ENCODE measurements around the gene NUP160. TPM values are rescaled to one million over a fixed set of nuclear protein-coding genes. Genes with fewer than 3 reads are reported as not detected.

Gene NUP160
- total RNA-seq, 1 donor, result 33.1 TPM

DNA sequence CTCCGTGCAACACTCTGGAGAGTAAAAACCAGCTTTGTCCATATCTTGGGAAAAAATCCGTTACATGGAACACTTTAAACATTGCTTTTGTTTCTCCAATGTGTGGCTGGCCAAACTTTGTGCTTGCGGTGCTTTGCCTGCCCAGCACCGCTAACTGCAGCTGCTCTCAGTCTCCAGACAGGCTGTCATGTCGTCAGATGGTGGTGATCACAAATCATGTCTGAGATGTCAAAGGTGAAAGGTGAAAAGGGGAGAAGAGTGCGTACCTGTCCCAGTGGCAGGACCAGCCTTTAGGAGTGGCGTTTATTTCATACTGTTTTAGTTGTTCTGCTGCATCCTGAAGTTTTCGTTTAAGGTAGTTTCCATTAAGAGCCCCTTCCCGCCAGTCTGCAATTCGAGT is 115.9 kb downstream of the NUP160 start:
- no peaks in the 10 kb centered on the region for H3K27me3 ChIP-seq (ENCODE audit: insufficient read depth, low read length)
- H3K4me3 ChIP-seq (ENCODE audit: low read length), result no peak overlapping the region
- H3K9me3 ChIP-seq (ENCODE audit: low read depth, low read length), result no peaks in the 10 kb centered on the region
- H3K4me1 ChIP-seq (ENCODE audit: insufficient read depth, low read length), result no peaks in the 10 kb centered on the region

DNA sequence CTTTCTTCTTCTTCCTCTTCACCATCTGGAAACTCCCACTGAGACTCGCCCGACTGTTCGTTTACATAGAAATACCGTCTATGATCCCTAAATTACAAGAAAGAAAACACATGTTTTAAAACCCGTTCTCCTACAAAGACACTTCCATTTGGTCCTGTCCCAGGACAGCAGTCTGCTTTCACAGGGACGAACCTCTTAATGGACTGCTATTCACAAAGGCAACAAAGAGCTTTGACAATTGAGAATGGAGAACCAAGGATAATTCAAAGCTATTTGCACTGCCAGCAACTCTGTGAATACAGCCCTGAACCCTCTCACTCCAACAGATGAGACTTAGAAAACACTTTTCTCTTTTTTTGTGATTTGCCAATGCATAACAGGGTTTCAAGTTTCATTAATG is 116.7 kb downstream of the NUP160 start:
- Histone ChIP-seq H3K4me3 (ENCODE audit: low read length) (no peak overlapping the region), H3K9me3 (ENCODE audit: low read depth, low read length) (no peaks in the 10 kb centered on the region), H3K4me1 (ENCODE audit: insufficient read depth, low read length) (no peaks in the 10 kb centered on the region), H3K27me3 (ENCODE audit: insufficient read depth, low read length) (no peaks in the 10 kb centered on the region)

Other genes with a start within 250 kb of the NUP160 start
- gene MTCH2, start 205.8 kb downstream of the NUP160 start, total RNA-seq, result 16.7 TPM
- 2.1 TPM for gene AGBL2, start 133.0 kb downstream of the NUP160 start, total RNA-seq
- gene FNBP4, start 81.0 kb downstream of the NUP160 start, total RNA-seq, result 453 TPM
- gene PTPRJ, start 132.2 kb upstream of the NUP160 start, total RNA-seq, result 57.7 TPM